Stimulated activated CD8-positive, alpha-beta memory T cell treated with anti-CD3 and anti-CD28 coated beads, Interleukin-2, amount 100 ng/mL, for 48 hours (primary cell): ENCODE data around the gene SPA17.
A peak's percentile ranks its signal among the peaks of the same experiment; 100 is the strongest.

Source experiments
- DNase-seq, 2 donors: peaks; one replicate each; pipeline ENCODE4 v3.0.0-alpha.2; 2020; ENCODE audit warnings: low read depth in 2 of 2

Gene SPA17

GRCh38 chr11:124673333-124674167 lies at the start of gene SPA17, which contains the start of gene SIAE:
SPA17 (plus strand) TSS chr11:124673904; CDS start chr11:124675265, 1,361 bp downstream.
SIAE (minus strand) TSS chr11:124673739; CDS start chr11:124673708, 31 bp downstream.
- DNase-seq, result peak; percentile 85 to 87

GRCh38 chr11:124625504-124626168 lies 48.1 kb upstream of the SPA17 start:
- no peak for DNase-seq

- DNase-seq, result no peak
Measured at GRCh38 chr11:124627546-124627945, 46.2 kb upstream of the SPA17 start.

GRCh38 chr11:124629961-124630360 lies 43.7 kb upstream of the SPA17 start:
- no peak for DNase-seq

GRCh38 chr11:124633355-124633754 lies 40.3 kb upstream of the SPA17 start:
- no peak for DNase-seq

GRCh38 chr11:124635932-124636331 lies 37.8 kb upstream of the SPA17 start:
- DNase-seq, result no peak

- DNase-seq, result no peak
Measured at GRCh38 chr11:124638500-124638899, 35.2 kb upstream of the SPA17 start.

- no peak for DNase-seq
Measured at GRCh38 chr11:124639186-124639585, 34.5 kb upstream of the SPA17 start.

GRCh38 chr11:124640666-124641065 lies 33.0 kb upstream of the SPA17 start:
- DNase-seq, result no peak

DNA sequence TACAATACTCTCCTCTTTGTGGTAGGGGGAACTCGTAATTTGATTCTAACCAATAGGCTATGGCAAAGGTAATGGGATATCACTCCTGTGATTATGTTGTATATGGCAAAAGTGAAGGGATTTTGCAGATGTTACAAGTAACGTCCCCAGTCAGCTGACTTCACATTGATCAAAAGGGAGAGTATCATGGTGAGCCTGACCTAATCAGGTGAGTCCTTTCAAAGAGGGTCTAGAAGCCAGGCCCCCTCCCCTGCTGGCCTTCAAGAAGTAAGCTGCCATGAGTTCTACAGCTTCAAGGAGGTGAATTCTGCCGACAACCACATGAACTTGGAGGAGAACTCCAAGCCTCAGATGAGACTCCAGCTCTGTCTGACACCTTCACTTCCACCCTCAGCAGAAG lies 31.1 kb upstream of the SPA17 start:
- no peak for DNase-seq

DNA sequence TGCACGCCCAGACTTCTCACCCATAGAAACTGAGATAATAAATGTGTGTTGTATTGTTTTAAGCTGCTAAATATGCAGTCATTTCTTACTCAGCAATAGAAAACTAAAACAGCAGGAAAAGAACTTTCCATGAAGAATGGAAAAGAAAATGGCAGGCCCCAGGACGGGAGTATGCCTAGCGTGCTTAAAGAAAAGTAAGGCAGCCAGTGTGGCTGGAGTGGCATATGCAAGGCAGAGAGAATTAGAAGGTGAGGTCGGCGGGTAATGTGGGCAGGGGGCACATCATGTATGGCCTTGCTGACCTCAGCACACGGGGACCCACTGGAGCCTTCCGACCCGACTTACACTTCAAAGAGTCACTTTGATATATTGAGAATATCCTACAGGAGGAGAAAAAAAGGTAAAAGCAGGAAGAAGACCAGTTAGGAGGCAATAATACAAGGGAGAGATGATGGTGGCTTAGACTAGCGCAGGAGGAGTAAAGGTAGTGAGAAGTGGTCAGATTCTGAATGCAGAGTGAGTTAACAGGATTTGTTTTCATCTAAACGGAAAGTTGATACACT lies 30.6 kb upstream of the SPA17 start:
- DNase-seq, result no peak

DNA sequence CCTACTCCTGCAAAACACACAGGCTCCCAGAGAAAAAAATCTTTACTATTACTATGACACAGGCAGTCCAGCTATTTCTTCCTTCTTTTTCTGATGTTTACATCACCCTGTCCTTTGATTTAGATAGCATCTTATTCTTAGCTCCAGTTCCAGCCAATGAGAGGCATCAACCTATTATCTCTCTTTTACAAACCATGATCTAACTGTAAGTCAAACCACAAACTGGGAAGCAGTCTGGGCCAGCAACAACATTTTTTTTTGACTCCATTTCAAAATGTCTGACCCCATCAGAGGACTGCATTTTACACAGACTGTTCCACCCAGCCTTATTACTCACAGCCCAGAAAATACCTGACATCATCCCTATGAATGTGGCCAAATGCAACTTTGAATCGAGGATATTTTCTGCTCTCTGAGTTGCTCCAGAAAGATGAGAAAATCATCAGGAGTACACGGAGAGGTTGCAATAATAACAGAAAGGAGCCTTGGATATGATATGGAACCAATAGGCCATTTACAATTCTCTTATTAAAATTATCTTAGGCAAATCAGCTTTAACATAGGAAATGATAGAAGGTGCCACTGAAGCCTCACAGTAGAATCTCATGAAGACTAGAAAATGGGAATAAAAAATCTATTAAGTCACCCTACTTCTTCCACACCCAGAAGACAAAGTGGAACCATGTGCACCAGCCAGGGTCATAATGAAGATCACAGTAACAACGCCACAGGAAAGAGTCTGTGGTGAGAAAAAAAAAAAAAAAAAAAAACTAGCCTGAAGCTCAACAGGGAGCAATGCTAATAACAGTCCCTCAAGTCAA lies 29.9 kb upstream of the SPA17 start:
- no peak for DNase-seq

GRCh38 chr11:124644426-124645280 lies 29.1 kb upstream of the SPA17 start:
- DNase-seq, result no peak

GRCh38 chr11:124646148-124646547 lies 27.6 kb upstream of the SPA17 start:
- DNase-seq, result no peak

DNA sequence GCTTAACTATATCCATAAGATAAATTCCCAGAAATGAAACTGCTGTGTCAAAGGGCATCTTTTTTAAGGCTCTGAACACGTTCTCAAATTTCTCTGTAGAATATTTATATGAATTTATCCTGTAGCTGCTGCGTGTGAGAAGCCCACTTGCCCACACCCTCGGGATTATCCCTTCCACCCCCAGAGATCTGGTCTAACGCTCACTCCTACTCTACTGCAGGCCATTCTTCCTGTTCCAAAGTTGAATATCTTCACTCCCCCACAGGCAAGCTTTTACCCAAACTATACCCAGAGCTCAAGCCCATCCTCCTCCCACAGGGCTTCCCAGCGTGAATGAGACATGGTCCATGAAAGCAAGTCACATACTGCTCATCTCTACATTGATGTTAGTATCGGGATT lies 25.1 kb upstream of the SPA17 start:
- DNase-seq, result no peak

DNA sequence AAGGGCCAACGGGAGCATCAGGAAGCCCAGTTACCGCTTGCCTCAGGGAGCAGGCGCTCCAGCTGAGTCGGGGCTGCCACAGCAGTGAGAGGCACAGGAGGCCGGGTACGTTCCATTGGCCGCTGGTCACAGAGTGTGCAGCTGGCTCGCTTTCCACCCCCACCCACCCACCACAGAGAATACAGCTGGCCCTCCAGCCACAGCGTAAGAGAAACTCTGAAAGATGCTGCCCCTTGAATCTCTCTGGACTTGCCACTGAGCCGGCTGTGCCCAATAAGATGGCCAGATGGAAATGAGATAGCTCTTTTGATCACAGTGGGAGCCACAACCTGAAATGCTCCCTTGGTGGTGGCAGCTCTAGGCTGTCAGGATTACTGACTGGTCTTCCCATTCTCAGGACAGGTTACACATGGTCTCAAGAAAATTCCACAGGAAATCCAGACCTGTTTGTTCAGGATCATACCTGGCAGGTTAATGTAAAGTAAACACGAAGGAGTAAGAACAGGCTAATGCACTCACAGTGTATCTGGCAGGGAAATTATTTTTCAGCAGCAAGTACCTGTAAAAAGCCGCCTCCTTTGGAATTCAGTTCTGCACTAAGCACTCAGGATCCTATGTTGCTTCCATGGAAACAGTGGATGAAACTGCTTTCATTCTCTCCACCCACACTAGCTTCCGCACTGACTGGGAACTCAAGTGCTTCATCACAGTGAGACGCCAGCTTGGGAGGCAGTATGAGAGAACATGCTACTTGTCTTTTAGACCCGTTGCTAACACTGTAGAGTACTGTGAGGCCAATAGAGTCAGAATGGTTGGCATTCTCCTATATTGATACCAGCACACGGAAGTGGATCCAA lies 16.7 kb upstream of the SPA17 start:
- no peak for DNase-seq

GRCh38 chr11:124657904-124658303 lies 15.8 kb upstream of the SPA17 start:
- no peak for DNase-seq

- DNase-seq, result no peak
Measured at GRCh38 chr11:124658501-124658900, 15.2 kb upstream of the SPA17 start.

- DNase-seq, result no peak
Measured at GRCh38 chr11:124658986-124659385, 14.7 kb upstream of the SPA17 start.

DNA sequence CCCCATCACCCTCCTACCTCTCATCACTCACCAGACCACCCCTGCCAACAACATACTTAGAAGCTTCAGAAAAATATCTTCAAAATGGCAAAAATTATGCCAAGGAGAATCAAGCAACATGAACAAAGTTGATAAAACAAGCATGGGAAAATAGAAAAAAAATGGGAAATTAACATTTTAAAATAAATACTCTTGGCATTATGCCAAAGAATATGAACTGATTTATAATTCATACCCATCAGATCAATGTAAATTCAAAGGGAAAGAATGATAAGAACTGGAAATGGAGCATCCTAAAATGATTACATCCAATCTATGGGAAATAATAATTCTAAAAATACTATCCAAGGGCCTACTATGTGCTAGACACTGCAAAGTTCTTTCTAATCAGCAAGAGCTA lies 12.2 kb upstream of the SPA17 start:
- no peak for DNase-seq
